Aorta (tissue), 5 donors: ENCODE measurements around the gene POR. TPM values are rescaled to one million over a fixed set of nuclear protein-coding genes. Genes with fewer than 3 reads are reported as not detected.
A peak's percentile ranks its signal among the peaks of the same experiment; 100 is the strongest.

Source experiments
- ATAC-seq: fragments of 200-7000 bp; cut with Tn5 transposase; one replicate; pipeline ENCODE4 v1.9.1; 2022; ENCODE audit warnings: moderate library complexity; ENCODE audit not compliant: low FRiP score
- DNase-seq, 2 donors: peaks; one replicate each; pipeline ENCODE4 v3.0.0-alpha.2; 2020
- H3K27ac ChIP-seq, 2 donors: one replicate each; pipeline ENCODE4 v1.5.1; 2013; ENCODE audit warnings: low read length in 2 of 2, mild to moderate bottlenecking in 2 of 2, moderate library complexity in 2 of 2, control low read depth in 1 of 2, inconsistent platforms in 1 of 2, low read depth in 1 of 2
- H3K27me3 ChIP-seq, 2 donors: one replicate each; pipeline ENCODE4 v1.6.1; 2013; ENCODE audit warnings: control low read depth in 1 of 2, low read length in 1 of 2, mild to moderate bottlenecking in 1 of 2, moderate library complexity in 1 of 2; ENCODE audit not compliant: insufficient read depth in 2 of 2, control insufficient read depth in 1 of 2
- H3K36me3 ChIP-seq, 2 donors: one replicate each; pipeline ENCODE4 v1.6.1; 2013; ENCODE audit warnings: control low read depth in 1 of 2, low read length in 1 of 2, mild to moderate bottlenecking in 1 of 2; ENCODE audit not compliant: insufficient read depth in 2 of 2, control insufficient read depth in 1 of 2
- H3K4me1 ChIP-seq, 2 donors: one replicate each; pipeline ENCODE4 v1.6.1; 2013; ENCODE audit warnings: low read length in 2 of 2, control low read depth in 1 of 2, mild to moderate bottlenecking in 1 of 2, moderate library complexity in 1 of 2; ENCODE audit not compliant: insufficient read depth in 2 of 2, control insufficient read depth in 1 of 2
- H3K4me3 ChIP-seq, 2 donors: one replicate each; pipeline ENCODE4 v1.5.1; 2013; ENCODE audit warnings: low read length in 2 of 2, control low read depth in 1 of 2, mild to moderate bottlenecking in 1 of 2
- H3K9me3 ChIP-seq: one replicate; pipeline ENCODE4 v1.6.1; 2013; ENCODE audit warnings: mild to moderate bottlenecking, low read length; ENCODE audit not compliant: control insufficient read depth
- WGBS, 2 donors: extraction: QIAGEN DNeasy Blood & Tissue Kit; methylation state at CpG; one replicate each; pipeline ENCODE4 v1.1.7; 2013; 5-methylcytosine and 5-hydroxymethylcytosine counted together
- intact Hi-C, 2 donors: fragments of 100-400 bp; cut with DNase I; formaldehyde crosslinking; loops; one replicate each; pipeline versions ENCODE4 v1.14.2 to v1.15.0; 2022
- polyA plus RNA-seq, 2 donors: library from polyadenylated mRNA; stranded (reverse); fragments of 200-250 nt; gene quantifications; one replicate each; pipeline ENCODE4 v1.2.3, GENCODE V29; 2013
- total RNA-seq, 2 donors: library from RNA; stranded (reverse); fragmentation: NEBNext Ultra II Directional; extraction: Animal tissue kit (Norgen Biotek cat#: 25700); gene quantifications; one replicate each; pipeline ENCODE4 v1.2.1, GENCODE V29; 2021
- donor health status: healthy with polysubstance abuse.
- donor health status: Bipolar disorder and iron deficiency.
- donor health status: DM: no; HTN: no; CAD: no.
- donor health status: DM: no; HTN: no; CAD: no.
- donor health status: DM: yes; HTN: yes; CAD: no.

POR gene
- total and polyA plus RNA-seq, 4 donors = 40.4 to 121 (median 79.6) TPM

DNA sequence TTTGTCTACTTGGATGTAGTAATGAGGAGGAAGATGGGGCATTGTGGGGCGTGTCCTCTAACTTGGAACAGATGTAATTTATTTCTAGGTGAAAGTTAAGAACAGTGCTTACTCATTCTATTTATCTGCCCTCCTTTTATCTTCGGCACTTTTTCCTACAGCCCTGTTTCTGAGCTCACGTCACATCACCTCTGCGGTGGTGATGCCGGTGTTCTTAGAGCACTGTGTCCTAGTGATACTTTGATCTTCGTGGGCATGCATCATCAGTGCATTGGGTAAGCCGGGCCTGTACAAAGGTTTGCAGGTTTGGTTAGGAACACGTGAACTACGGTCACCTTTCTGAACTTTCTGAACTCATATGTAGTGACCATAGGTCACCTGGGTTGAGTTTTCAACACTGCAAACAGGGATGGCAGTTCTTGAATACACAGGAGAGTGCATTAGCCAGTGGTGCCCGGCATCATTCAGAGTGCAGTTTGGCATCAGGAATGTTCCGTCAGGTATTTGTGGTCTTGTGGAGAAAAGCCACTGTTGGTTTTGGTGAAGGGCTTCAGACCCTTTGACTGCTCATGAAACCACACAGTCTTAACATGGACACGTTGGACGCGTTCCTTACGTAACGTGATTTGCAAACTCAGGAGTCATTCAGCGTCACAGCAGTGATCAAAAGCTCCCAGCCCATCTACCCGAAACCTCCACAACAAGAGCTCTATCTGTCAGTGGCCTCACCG lies 5.6 kb downstream of the POR start:
- DNase-seq (no peak), ATAC-seq (no peak)
- intact Hi-C loops = no loop called here
- WGBS, 2 donors = 92 to 93% methylated on average over 19 of the region's 19 CpGs
- no peaks in the 10 kb centered on the region for H3K36me3 ChIP-seq
- H3K27ac ChIP-seq = no peak overlapping the region
- no peaks in the 10 kb centered on the region for H3K27me3 ChIP-seq
- no peaks in the 10 kb centered on the region for H3K4me1 ChIP-seq
- no peak overlapping the region for H3K4me3 ChIP-seq
- H3K9me3 ChIP-seq = no peaks in the 10 kb centered on the region

DNA sequence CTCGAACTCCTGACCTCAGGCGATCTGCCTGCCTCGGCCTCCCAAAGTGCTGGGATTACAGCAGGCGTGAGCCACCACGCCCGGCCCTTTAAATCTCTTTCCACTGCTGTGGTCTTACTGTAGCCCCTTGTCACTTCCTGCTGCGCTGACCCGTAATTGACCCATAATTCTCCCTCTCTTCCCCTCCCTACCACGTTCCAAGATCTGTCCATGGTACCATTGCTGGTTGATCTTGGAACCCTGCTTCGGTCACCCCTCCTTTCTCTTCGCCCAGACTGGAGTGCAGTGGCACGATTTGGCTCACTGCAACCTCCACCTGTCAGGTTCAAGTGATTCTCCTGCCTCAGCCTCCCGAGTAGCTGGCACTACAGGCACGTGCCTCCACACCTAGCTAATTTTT lies 6.5 kb downstream of the POR start:
- Histone ChIP-seq H3K4me1 (no peaks in the 10 kb centered on the region), H3K36me3 (no peaks in the 10 kb centered on the region), H3K9me3 (no peaks in the 10 kb centered on the region), H3K27me3 (no peaks in the 10 kb centered on the region), H3K4me3 (no peak overlapping the region), H3K27ac (no peak overlapping the region)
- intact Hi-C loops = no loop called here
- no peak for ATAC-seq
- 77 to 79% methylated on average over 14 of the region's 14 CpGs for WGBS, 2 donors
- DNase-seq = no peak

DNA sequence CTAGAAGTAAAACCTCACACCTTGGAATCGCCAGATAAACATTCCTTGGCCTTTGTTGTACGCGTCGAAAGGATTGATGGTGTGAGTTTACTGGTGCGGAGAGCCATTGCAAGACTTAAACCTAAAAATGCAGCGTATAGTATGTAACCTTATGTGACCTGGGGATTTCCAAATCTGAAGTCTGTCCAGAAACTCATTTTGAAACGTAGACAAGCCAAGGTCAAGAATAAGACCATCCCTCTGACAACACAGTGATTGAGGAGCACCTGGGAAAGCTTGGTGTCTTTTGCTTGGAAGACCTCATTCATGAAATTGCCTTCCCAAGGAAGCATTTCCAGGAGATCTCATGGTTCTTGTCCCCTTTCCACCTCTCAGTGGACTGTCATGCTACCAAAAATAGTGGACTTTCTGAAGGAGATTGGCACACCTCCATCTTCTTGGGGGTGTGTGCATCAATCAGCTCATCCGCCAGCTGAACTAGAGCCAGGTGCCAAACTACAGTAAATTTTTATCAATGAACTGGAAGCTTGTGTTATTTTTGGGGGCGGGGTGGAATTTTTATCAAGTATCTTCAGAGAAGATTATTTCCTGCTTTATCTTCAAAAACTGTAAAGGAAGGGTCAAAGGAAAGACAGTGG lies 8.1 kb downstream of the POR start:
- Histone ChIP-seq H3K27me3 (no peaks in the 10 kb centered on the region), H3K36me3 (no peaks in the 10 kb centered on the region), H3K27ac (no peak overlapping the region), H3K4me1 (no peaks in the 10 kb centered on the region), H3K9me3 (no peaks in the 10 kb centered on the region), H3K4me3 (no peak overlapping the region)
- ATAC-seq (no peak), DNase-seq (no peak)
- WGBS, 2 donors = 92% methylated on average over 9 of the region's 9 CpGs
- intact Hi-C loops = no loop called here

DNA sequence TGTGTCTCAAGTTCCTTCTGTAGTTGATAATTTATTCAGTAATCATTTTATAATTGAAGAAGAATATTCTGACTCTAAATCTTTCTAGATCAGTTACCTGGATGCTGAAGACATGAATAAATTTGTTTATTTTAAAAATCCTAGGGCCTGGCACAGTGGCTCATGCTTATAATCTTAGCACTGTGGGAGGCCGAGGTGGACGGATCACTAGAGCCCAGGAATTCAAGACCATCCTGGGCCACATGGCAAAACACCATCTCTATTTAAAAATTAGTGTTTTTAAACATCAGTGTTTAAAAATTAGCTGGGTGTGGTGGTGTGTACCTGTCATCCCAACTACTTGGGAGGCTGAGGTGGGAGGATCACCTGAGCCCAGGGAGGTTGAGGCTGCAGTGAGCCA lies 9.3 kb downstream of the POR start:
- H3K27ac ChIP-seq = no peak overlapping the region
- ATAC-seq (no peak), DNase-seq (no peak)
- H3K4me1 ChIP-seq = no peaks in the 10 kb centered on the region
- no peak overlapping the region for H3K4me3 ChIP-seq
- H3K36me3 ChIP-seq = no peaks in the 10 kb centered on the region
- no peaks in the 10 kb centered on the region for H3K27me3 ChIP-seq
- no peaks in the 10 kb centered on the region for H3K9me3 ChIP-seq
- intact Hi-C loops = no loop called here
- WGBS, 2 donors = 97 to 100% methylated on average over 2 of the region's 2 CpGs

DNA sequence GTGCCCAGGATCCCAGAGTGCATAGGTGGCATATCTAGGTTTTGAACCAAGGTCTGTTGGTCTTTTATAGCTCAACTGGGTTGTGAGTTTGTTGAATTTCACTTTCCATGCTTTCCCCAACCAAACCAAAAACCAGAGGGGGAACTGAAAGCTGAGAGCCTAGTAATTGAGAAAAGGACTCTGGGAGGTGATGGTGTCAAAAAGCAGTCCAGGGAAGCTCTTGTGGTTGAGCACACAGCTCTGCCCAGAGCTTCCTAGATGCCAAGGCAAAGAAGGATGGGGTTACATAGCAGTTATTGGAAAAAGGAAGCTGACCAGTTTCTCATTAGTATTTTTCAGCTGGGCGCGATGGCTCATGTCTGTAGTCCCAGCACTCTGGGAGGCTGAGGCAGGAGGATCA lies 9.9 kb downstream of the POR start:
- DNase-seq = no peak
- no peak for ATAC-seq
- WGBS, 2 donors = 91 to 93% methylated on average over 2 of the region's 2 CpGs
- intact Hi-C loops = no loop called here
- no peaks in the 10 kb centered on the region for H3K27me3 ChIP-seq
- H3K4me3 ChIP-seq = no peak overlapping the region
- H3K4me1 ChIP-seq = no peaks in the 10 kb centered on the region
- no peaks in the 10 kb centered on the region for H3K36me3 ChIP-seq
- no peak overlapping the region for H3K27ac ChIP-seq
- H3K9me3 ChIP-seq = no peaks in the 10 kb centered on the region

DNA sequence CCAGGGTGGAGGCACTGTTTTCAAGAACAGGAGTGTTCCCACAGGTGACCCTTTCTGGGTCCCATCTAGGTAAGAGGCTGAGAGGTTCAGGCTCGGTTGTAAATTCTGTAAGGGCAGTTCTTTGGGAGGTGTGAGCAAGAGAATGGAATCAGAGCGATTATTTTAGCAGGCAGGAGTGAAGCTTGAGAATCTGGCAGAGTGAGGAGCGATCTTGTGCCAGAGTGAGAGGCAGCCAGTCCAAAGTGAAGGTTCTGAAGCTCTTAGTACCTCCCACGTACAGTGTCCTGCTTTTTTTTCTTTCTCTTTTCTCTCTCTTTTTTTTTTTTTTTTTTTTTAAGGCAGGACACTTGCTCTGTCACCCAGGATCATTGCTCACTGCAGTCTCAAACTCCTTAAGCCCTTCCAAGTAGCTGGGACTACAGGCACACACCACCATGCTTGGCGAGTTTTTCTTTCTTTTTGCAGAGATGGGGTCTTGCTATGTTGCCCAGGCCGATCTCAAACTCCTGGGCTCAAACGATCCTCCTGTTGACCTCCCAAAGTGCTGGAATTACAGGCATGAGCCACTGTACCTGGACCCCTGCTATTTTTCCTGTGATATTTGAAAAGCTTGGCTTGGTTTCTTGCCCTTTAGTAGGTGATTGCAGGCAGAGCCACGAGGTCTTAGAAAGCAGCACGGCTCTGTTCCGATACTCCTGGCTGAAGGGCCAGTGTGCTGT lies 10.9 kb downstream of the POR start:
- Histone ChIP-seq H3K36me3 (no peaks in the 10 kb centered on the region), H3K27ac (peak overlapping the region in 1 of 2 donors; percentile 33), H3K9me3 (no peaks in the 10 kb centered on the region), H3K4me3 (no peak overlapping the region), H3K27me3 (no peaks in the 10 kb centered on the region), H3K4me1 (no peaks in the 10 kb centered on the region)
- no peak for DNase-seq
- WGBS, 2 donors = 64 to 70% methylated on average over 10 of the region's 10 CpGs
- no peak for ATAC-seq
- intact Hi-C loops = no loop called here

DNA sequence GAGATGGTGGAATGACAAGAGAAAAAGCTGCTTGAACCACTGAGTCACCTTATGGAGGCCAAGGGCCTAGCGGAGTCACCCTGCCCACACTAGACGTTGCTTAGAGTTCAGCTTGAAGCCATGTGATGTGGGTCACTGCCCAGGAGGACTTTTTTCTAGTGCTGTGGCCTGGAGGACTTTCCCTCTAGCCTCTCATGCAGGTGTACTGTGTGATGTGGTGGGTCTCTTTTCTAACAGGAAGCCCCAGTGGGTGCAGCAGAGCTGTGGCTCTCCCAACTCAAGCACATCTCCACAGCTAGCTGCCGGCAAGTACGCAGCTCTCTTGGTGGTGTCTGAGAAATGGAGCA lies 13.6 kb downstream of the POR start:
- Histone ChIP-seq H3K27me3 (no peaks in the 10 kb centered on the region), H3K4me3 (no peak overlapping the region), H3K36me3 (no peaks in the 10 kb centered on the region), H3K4me1 (no peaks in the 10 kb centered on the region), H3K9me3 (no peaks in the 10 kb centered on the region), H3K27ac (no peak overlapping the region)
- no peak for DNase-seq
- intact Hi-C loops = no loop called here
- ATAC-seq = no peak
- WGBS, 2 donors = 85 to 90% methylated on average over 4 of the region's 4 CpGs

DNA sequence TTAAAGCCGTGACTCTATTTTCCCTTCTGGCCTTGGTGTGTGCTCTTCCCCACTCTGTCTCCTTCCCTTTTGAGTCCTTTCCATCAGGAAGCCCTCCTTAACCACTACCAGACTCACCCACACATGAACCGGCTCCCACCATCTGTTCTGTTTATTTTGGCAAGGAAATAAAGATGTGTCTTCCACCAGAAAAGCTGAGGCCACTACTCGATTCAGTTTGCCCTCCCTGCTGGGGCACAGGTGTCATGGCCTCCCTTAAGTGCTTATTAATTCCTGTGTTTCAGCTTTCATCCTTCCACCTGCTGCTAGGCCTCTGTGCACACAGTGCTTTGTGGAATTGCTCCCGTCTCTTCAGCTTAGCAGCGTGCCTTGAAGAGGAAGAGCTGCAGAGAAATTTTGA lies 16.7 kb downstream of the POR start:
- Histone ChIP-seq H3K9me3 (no peaks in the 10 kb centered on the region), H3K27me3 (no peaks in the 10 kb centered on the region), H3K4me3 (no peak overlapping the region), H3K4me1 (no peaks in the 10 kb centered on the region), H3K27ac (no peak overlapping the region), H3K36me3 (no peaks in the 10 kb centered on the region)
- ATAC-seq (no peak), DNase-seq (no peak)
- intact Hi-C loops = no loop called here
- 64% methylated on average over 5 of the region's 5 CpGs for WGBS, 2 donors
